Loucy (cell line): ENCODE measurements around the gene NETO2.

Experiments used
- H2AFZ ChIP-seq: fragments of 200-600 bp; sonication (generic); 2 replicates; pipeline ENCODE4 v1.6.0; 2016; ENCODE audit warnings: antibody characterized with exemption, mild to moderate bottlenecking, low read length, moderate library complexity
- H3F3A ChIP-seq: fragments of 200-600 bp; 2 replicates; pipeline ENCODE4 v1.6.0; 2016; ENCODE audit warnings: antibody characterized with exemption, low read depth, mild to moderate bottlenecking
- H3K27me3 ChIP-seq: fragments of 200-600 bp; sonication (generic); 2 replicates; pipeline ENCODE4 v1.6.1; 2014; ENCODE audit warnings: low read length, mild to moderate bottlenecking; ENCODE audit not compliant: insufficient read depth, poor library complexity, severe bottlenecking
- H3K36me3 ChIP-seq: fragments of 200-600 bp; sonication (generic); 2 replicates; pipeline ENCODE4 v1.6.1; 2016; ENCODE audit warnings: low read length; ENCODE audit not compliant: insufficient read depth
- H3K4me1 ChIP-seq: fragments of 200-600 bp; sonication (generic); 2 replicates; pipeline ENCODE4 v1.5.1; 2014; ENCODE audit warnings: low read length, mild to moderate bottlenecking; ENCODE audit not compliant: insufficient read depth, poor library complexity, severe bottlenecking
- H3K4me2 ChIP-seq: fragments of 200-600 bp; sonication (generic); 2 replicates; pipeline ENCODE4 v1.6.0; 2014; ENCODE audit warnings: antibody characterized with exemption, low read length, low read depth, mild to moderate bottlenecking; ENCODE audit not compliant: poor library complexity, severe bottlenecking
- H3K4me3 ChIP-seq: fragments of 200-600 bp; sonication (generic); 2 replicates; pipeline ENCODE4 v1.5.1; 2014; ENCODE audit warnings: low read length, mild to moderate bottlenecking, mixed read lengths; ENCODE audit not compliant: poor library complexity, severe bottlenecking
- H3K79me2 ChIP-seq: fragments of 200-600 bp; sonication (generic); 2 replicates; pipeline ENCODE4 v1.6.1; 2014; ENCODE audit warnings: low read length; ENCODE audit not compliant: insufficient read depth
- H3K9ac ChIP-seq: fragments of 200-600 bp; sonication (generic); 2 replicates; pipeline ENCODE4 v1.6.0; 2014; ENCODE audit warnings: mild to moderate bottlenecking, low read depth, low read length, moderate library complexity; ENCODE audit not compliant: poor library complexity, severe bottlenecking
- H3K9me2 ChIP-seq: fragments of 200-600 bp; sonication (generic); replicated peaks from 2 replicates; pipeline ENCODE4 v1.6.1; 2016; ENCODE audit warnings: low read depth, low read length, mixed read lengths
- H3K9me3 ChIP-seq: fragments of 200-600 bp; sonication (generic); 2 replicates; pipeline ENCODE4 v1.6.1; 2014; ENCODE audit warnings: mild to moderate bottlenecking, antibody characterized with exemption, low read length, low read depth; ENCODE audit not compliant: insufficient read depth
- H4K20me1 ChIP-seq: fragments of 200-600 bp; sonication (generic); 2 replicates; pipeline ENCODE4 v1.6.0; 2014; ENCODE audit warnings: antibody characterized with exemption, low read length, mild to moderate bottlenecking; ENCODE audit not compliant: insufficient read depth, poor library complexity, severe bottlenecking
- EZH2phosphoT487 ChIP-seq: fragments of 200-600 bp; IDR thresholded peaks from 2 replicates; pipeline ENCODE4 v1.6.1; 2018; ENCODE audit warnings: antibody characterized with exemption, mild to moderate bottlenecking, moderate library complexity, borderline replicate concordance
- TF ChIP-seq, protein P1 (sequence below): fragments of 200-600 bp; sonication (generic); conservative IDR thresholded peaks from 2 replicates; pipeline ENCODE4 v1.5.1; 2014; ENCODE audit warnings: mild to moderate bottlenecking, antibody characterized with exemption, low read length

Gene NETO2

DNA sequence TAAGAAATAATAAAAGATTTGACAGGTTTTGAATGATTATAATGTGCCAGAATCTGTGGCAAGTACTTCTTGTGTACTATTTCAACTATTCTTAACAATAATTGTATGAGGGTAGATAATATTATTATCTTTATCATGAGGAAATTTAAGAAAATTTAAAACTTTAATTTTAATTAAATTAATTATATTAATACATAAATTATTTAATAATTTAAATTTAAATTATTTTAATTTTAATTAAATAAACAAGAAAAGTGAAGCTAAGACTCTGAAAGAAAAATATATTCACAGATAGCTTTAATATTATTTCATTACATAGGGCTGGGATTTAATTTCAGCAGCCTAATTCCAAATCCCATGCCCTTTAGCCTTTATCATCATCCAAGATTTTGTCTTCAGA lies 31.4 kb upstream of the NETO2 start:
- Histone ChIP-seq H3K4me3 (no peak overlapping the region), H4K20me1 (no peaks in the 10 kb centered on the region), H3K4me2 (no peak overlapping the region), H3K27me3 (no peaks in the 10 kb centered on the region), H3K4me1 (no peaks in the 10 kb centered on the region), H3K9me3 (no peaks in the 10 kb centered on the region), H3K9me2 (no peaks in the 10 kb centered on the region), H2AFZ (no peak overlapping the region), H3K36me3 (no peaks in the 10 kb centered on the region), H3K79me2 (no peaks in the 10 kb centered on the region), H3K9ac (no peak overlapping the region), H3F3A (no peaks in the 10 kb centered on the region)
- TF ChIP-seq, protein P1, sequence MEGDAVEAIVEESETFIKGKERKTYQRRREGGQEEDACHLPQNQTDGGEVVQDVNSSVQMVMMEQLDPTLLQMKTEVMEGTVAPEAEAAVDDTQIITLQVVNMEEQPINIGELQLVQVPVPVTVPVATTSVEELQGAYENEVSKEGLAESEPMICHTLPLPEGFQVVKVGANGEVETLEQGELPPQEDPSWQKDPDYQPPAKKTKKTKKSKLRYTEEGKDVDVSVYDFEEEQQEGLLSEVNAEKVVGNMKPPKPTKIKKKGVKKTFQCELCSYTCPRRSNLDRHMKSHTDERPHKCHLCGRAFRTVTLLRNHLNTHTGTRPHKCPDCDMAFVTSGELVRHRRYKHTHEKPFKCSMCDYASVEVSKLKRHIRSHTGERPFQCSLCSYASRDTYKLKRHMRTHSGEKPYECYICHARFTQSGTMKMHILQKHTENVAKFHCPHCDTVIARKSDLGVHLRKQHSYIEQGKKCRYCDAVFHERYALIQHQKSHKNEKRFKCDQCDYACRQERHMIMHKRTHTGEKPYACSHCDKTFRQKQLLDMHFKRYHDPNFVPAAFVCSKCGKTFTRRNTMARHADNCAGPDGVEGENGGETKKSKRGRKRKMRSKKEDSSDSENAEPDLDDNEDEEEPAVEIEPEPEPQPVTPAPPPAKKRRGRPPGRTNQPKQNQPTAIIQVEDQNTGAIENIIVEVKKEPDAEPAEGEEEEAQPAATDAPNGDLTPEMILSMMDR: no peak
- TF ChIP-seq EZH2phosphoT487: no peak

DNA sequence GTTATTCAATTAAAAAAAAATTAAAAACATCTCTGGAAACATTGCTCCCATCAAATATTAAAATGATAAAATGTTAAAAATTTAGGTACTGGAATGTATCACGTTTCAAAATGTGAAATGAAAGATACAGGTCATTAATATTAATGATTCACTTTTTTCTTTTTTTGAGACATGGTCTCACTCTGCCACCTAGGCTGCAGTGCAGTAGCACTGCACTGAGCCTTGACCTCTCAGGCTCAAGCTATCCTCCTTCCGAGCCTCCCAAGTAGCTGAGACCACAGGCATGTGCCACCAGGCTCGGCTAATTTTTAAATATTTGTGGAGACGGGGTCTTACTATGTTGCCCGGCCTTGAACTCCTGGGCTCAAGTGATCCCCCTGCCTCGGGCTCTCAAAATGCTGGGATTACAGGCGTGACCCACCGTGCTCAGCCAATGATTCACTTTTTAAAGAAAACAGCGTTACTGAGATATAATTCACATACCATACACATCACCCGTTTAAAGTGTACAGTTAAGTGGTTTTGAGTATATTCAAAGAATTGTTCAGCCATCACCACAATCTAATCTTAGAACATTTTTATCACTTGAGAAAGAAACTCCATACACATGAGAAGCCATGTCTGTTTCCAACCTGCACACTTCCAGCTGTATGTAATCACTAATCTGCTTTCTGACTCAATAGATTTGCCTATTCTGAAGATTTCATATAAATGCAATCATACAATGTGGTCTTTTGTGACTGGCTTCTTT lies 19.1 kb upstream of the NETO2 start:
- Histone ChIP-seq H3K9me3 (no peaks in the 10 kb centered on the region), H3K9ac (no peak overlapping the region), H2AFZ (no peak overlapping the region), H3K4me2 (no peak overlapping the region), H3K4me1 (no peaks in the 10 kb centered on the region), H3K4me3 (no peak overlapping the region), H4K20me1 (no peaks in the 10 kb centered on the region), H3F3A (no peaks in the 10 kb centered on the region), H3K79me2 (no peaks in the 10 kb centered on the region), H3K9me2 (no peaks in the 10 kb centered on the region), H3K36me3 (peaks cover 13% of the 10 kb centered on the region; the same call in 1 of the 2 replicates), H3K27me3 (no peaks in the 10 kb centered on the region)
- TF ChIP-seq EZH2phosphoT487: no peak
- TF ChIP-seq, protein P1: no peak

DNA sequence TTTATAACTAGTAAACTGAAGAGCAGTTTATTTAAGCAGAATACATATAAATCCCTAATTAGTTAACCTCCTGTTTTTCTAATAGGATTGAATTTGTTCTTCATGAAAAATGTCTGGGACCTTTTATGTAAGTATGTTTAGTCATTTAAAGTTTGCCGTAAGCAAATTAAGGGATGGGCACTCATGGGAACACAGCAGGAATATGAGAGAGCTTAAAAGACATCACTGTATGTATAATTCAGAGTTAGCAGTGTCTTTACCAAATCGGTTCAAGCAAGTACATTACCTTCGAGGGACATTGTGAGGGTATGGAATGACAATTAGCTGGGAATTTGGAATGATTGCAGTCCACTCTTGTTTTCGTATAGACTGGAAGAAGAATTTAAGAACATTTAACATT lies 17.7 kb upstream of the NETO2 start:
- Histone ChIP-seq H3K4me2 (no peak overlapping the region), H3K36me3 (peaks cover 18% of the 10 kb centered on the region; the same call in 1 of the 2 replicates)

More for the DNA sequence above, 17.7 kb upstream of the NETO2 start:
- no peak for TF ChIP-seq EZH2phosphoT487
- TF ChIP-seq, protein P1: no peak
- H3K4me3 ChIP-seq: no peak overlapping the region
- no peaks in the 10 kb centered on the region for H3K9me3 ChIP-seq
- no peak overlapping the region for H3K9ac ChIP-seq
- H2AFZ ChIP-seq: no peak overlapping the region
- no peaks in the 10 kb centered on the region for H3K27me3 ChIP-seq
- H3K4me1 ChIP-seq: no peaks in the 10 kb centered on the region
- H3K9me2 ChIP-seq: no peaks in the 10 kb centered on the region
- H3F3A ChIP-seq: no peaks in the 10 kb centered on the region
- no peaks in the 10 kb centered on the region for H3K79me2 ChIP-seq
- no peaks in the 10 kb centered on the region for H4K20me1 ChIP-seq
